ENCODE results near the gene SLCO2B1.

DNA sequence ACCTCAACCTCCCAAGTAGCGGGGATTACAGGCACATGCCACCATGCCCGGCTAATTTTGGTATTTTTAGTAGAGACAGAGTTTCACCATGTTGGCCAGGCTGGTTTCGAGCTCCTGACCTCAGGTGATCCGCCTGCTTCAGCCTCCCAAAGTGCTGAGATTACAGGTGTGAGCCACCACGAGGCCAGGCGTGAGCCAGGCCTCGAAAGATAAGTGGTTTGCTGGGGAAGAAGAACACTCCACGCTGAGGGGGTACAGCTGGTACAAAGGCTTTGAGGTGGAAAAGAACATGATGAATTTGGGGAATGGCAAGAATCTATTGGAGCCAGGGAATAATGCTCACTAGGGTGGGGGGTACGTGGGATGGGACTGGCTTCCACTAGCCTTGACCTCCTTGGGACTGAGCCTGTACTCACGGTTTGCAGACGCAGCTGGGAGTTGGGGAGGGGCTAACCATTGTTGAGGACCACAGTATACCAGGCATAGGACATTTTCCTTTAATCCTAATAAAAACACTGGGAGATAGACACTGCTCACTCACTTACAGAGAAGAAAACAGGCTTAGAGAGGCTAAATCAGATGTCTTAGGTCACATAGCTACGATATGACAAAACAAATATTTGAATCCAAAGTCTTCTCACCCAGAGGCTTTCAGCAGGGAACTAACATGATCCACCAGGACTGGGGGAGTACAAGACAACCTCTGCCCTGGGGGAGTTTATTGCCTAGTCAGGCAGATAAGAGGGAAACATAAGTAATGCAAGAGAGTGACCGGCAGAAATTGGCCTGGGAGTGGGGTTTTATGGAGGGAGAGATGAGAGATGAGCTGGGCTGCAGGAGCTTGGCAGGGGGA is 4.9 kb downstream of the SLCO2B1 start:
- TF ChIP-seq POLR2A (IDR thresholded peaks at IDR 0.05) = no peak
- TF ChIP-seq, protein P1, sequence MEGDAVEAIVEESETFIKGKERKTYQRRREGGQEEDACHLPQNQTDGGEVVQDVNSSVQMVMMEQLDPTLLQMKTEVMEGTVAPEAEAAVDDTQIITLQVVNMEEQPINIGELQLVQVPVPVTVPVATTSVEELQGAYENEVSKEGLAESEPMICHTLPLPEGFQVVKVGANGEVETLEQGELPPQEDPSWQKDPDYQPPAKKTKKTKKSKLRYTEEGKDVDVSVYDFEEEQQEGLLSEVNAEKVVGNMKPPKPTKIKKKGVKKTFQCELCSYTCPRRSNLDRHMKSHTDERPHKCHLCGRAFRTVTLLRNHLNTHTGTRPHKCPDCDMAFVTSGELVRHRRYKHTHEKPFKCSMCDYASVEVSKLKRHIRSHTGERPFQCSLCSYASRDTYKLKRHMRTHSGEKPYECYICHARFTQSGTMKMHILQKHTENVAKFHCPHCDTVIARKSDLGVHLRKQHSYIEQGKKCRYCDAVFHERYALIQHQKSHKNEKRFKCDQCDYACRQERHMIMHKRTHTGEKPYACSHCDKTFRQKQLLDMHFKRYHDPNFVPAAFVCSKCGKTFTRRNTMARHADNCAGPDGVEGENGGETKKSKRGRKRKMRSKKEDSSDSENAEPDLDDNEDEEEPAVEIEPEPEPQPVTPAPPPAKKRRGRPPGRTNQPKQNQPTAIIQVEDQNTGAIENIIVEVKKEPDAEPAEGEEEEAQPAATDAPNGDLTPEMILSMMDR (IDR thresholded peaks at IDR 0.05) = no peak

All from testis (tissue), 2 donors.